HepG2 (cell line): ENCODE data around the gene LEFTY2. TPM values are rescaled to one million over a fixed set of nuclear protein-coding genes. Genes with fewer than 3 reads are reported as not detected.
A peak's percentile ranks its signal among the peaks of the same experiment; 100 is the strongest.

Experiments
- CEBPB ChIP-seq: IDR thresholded peaks from 2 replicates; pipeline ENCODE4 v1.6.1; 2011; ENCODE audit warnings: low read depth, low read length, improper control_type of control experiment, borderline replicate concordance
- CEBPG ChIP-seq: IDR thresholded peaks from 2 replicates; pipeline ENCODE4 v1.6.1; 2016
- GFI1 ChIP-seq: sonication (generic); formaldehyde crosslinking; IDR thresholded peaks from 2 replicates; pipeline ENCODE4 v1.5.0; 2020; ENCODE audit warnings: missing genetic modification reagents, mild to moderate bottlenecking, borderline replicate concordance
- HNF4A ChIP-seq: sonication (generic); formaldehyde crosslinking; IDR thresholded peaks from 2 replicates; pipeline ENCODE4 v1.4.0; 2020; ENCODE audit warnings: missing genetic modification reagents
- MAZ ChIP-seq, 2 experiments: sonication (generic) in 1 of 2; formaldehyde crosslinking in 1 of 2; IDR thresholded peaks; 2 replicates each; pipeline versions ENCODE4 v1.5.0 to v1.6.1; 2012 to 2020; ENCODE audit warnings: low read depth in 2 of 2, mild to moderate bottlenecking in 2 of 2, borderline replicate concordance in 1 of 2, improper control_type of control experiment in 1 of 2, low read length in 1 of 2, missing genetic modification reagents in 1 of 2, moderate library complexity in 1 of 2
- MYPOP ChIP-seq: sonication (generic); formaldehyde crosslinking; IDR thresholded peaks from 2 replicates; pipeline ENCODE4 v1.8.1; 2023; ENCODE audit warnings: mild to moderate bottlenecking, moderate library complexity, missing genetic modification reagents
- PATZ1 ChIP-seq: sonication (generic); formaldehyde crosslinking; IDR thresholded peaks from 2 replicates; pipeline ENCODE4 v1.4.0; 2020; ENCODE audit warnings: missing genetic modification reagents
- PHF21A ChIP-seq: sonication (generic); formaldehyde crosslinking; IDR thresholded peaks from 2 replicates; pipeline ENCODE4 v1.5.0; 2020; ENCODE audit warnings: mild to moderate bottlenecking, missing genetic modification reagents
- POGK ChIP-seq: sonication (generic); formaldehyde crosslinking; conservative IDR thresholded peaks from 2 replicates; pipeline ENCODE4 v1.8.0; 2022; ENCODE audit warnings: mild to moderate bottlenecking, moderate library complexity, missing genetic modification reagents
- TBL1XR1 ChIP-seq: fragments of 150-350 bp; IDR thresholded peaks from 2 replicates; pipeline ENCODE4 v1.6.1; 2014; ENCODE audit warnings: borderline replicate concordance, low read length; ENCODE audit not compliant: partially characterized antibody
- TBX2 ChIP-seq: sonication (generic); formaldehyde crosslinking; IDR thresholded peaks from 2 replicates; pipeline ENCODE4 v1.5.0; 2020; ENCODE audit warnings: missing genetic modification reagents, mild to moderate bottlenecking, borderline replicate concordance
- YEATS2 ChIP-seq: sonication (generic); formaldehyde crosslinking; IDR thresholded peaks from 2 replicates; pipeline ENCODE4 v1.4.0; 2020; ENCODE audit warnings: missing genetic modification reagents, borderline replicate concordance
- ZMYM3 ChIP-seq: sonication (generic); formaldehyde crosslinking; IDR thresholded peaks from 2 replicates; pipeline ENCODE4 v1.5.1; 2020; ENCODE audit warnings: mild to moderate bottlenecking, missing genetic modification reagents
- ZNF292 ChIP-seq: sonication (generic); formaldehyde crosslinking; IDR thresholded peaks from 2 replicates; pipeline ENCODE4 v1.8.1; 2022; ENCODE audit warnings: mild to moderate bottlenecking, low read depth, missing genetic modification reagents, borderline replicate concordance
- ZNF549 ChIP-seq: sonication (generic); formaldehyde crosslinking; IDR thresholded peaks from 2 replicates; pipeline ENCODE4 v1.5.0; 2020; ENCODE audit warnings: missing genetic modification reagents
- ZNF619 ChIP-seq: sonication (generic); formaldehyde crosslinking; IDR thresholded peaks from 2 replicates; pipeline ENCODE4 v1.4.0; 2020; ENCODE audit warnings: mild to moderate bottlenecking, missing genetic modification reagents
- ZNF644 ChIP-seq: IDR thresholded peaks from 2 replicates; pipeline ENCODE4 v1.6.1; 2016; ENCODE audit warnings: low read depth
- ZNF740 ChIP-seq: sonication (generic); formaldehyde crosslinking; IDR thresholded peaks from 2 replicates; pipeline ENCODE4 v1.4.0; 2020; ENCODE audit warnings: missing genetic modification reagents
- ZNF773 ChIP-seq: sonication (generic); formaldehyde crosslinking; IDR thresholded peaks from 2 replicates; pipeline ENCODE4 v1.4.0; 2020; ENCODE audit warnings: missing genetic modification reagents, borderline replicate concordance
- ZSCAN21 ChIP-seq: sonication (generic); formaldehyde crosslinking; IDR thresholded peaks from 2 replicates; pipeline ENCODE4 v1.8.0; 2022; ENCODE audit warnings: mild to moderate bottlenecking, missing genetic modification reagents, moderate library complexity, borderline replicate concordance
- polyA plus RNA-seq, 8 experiments: library from polyadenylated mRNA; depleted of rRNA in 3 of 8; stranded (reverse) in 7 of 8; unstranded in 1 of 8; fragments of >200 nt; fragmentation: Illumina TruSeq in 4 of 8; extraction: Trizol in 4 of 8; gene quantifications; 2 replicates each; pipeline versions ENCODE4 v1.2.1 to v1.2.3, GENCODE V29; 2011 to 2016; ENCODE audit warnings: low read depth in 4 of 8, missing spikeins in 1 of 8, mixed read lengths in 1 of 8; ENCODE audit not compliant: insufficient read depth in 1 of 8
- total RNA-seq, 5 experiments: library from RNA; depleted of rRNA; stranded (reverse); fragments of >200 nt; fragmentation: Illumina TruSeq; extraction: Trizol; gene quantifications; 2 replicates each; pipeline ENCODE4 v1.2.3, GENCODE V29; 2016; ENCODE audit warnings: low read depth in 1 of 5

Gene LEFTY2
- total and polyA plus RNA-seq, 2 of the 13 experiments (the other 11 are each of a cell fraction or from before 2014, with no cell fraction given): 0.13 to 0.33 TPM

GRCh38 chr1:225891229-225891972 is 49.6 kb downstream of the LEFTY2 start (continued):
- TF ChIP-seq CEBPG (CRISPR knock-in tag) (peak; percentile 72), TBX2 (CRISPR knock-in tag) (peak; percentile 42; the same call in 1 of the 2 replicates), PHF21A (peak; percentile 56), YEATS2 (no peak), ZNF292 (CRISPR knock-in tag) (0 out of 2 replicates have a peak, but pooled peaks have one; percentile 41), ZNF773 (CRISPR knock-in tag) (no peak), TBL1XR1 (no peak), MYPOP (CRISPR knock-in tag) (0 out of 2 replicates have a peak, but pooled peaks have one; percentile 33), HNF4A (CRISPR knock-in tag) (0 out of 2 replicates have a peak, but pooled peaks have one; percentile 6), ZNF549 (CRISPR knock-in tag) (no peak), ZNF619 (no peak), ZNF644 (CRISPR knock-in tag) (0 out of 2 replicates have a peak, but pooled peaks have one; percentile 18), POGK (CRISPR knock-in tag) (0 out of 2 replicates have a peak, but pooled peaks have one; percentile 38), MAZ (IDR thresholded peaks at IDR 0.05; ENCODE audit: borderline replicate concordance, low read depth, low read length) (no peak), MAZ (CRISPR knock-in tag; IDR thresholded peaks at IDR 0.05; ENCODE audit: low read depth) (0 out of 2 replicates have a peak, but pooled peaks have one; percentile 39), PATZ1 (0 out of 2 replicates have a peak, but pooled peaks have one; percentile 19), ZSCAN21 (0 out of 2 replicates have a peak, but pooled peaks have one; percentile 35), GFI1 (CRISPR knock-in tag) (peak; percentile 60; the same call in 1 of the 2 replicates), CEBPB (peak; percentile 71; the same call in 1 of the 2 replicates), ZNF740 (CRISPR knock-in tag) (no peak), ZMYM3 (CRISPR knock-in tag) (peak; percentile 53; the same call in 1 of the 2 replicates)
